GM12865 (cell line): ENCODE measurements around the gene ATP9B.
"Not testable (repeated sequence)": the region's sequence is repeated elsewhere in the genome, so short reads cannot be mapped to it uniquely, and the experiment has no call there.

Experiments used
- DNase-seq: peaks from one replicate; pipeline ENCODE4 v3.0.0; 2010; ENCODE audit warnings: low read depth
- H3K4me3 ChIP-seq: 2 replicates; pipeline ENCODE4 v1.5.1; 2011; ENCODE audit warnings: mild to moderate bottlenecking, low read depth, low read length, control low read depth
- CTCF ChIP-seq: IDR thresholded peaks from 2 replicates; pipeline ENCODE4 v1.5.1; 2011; ENCODE audit warnings: low read length, control low read depth, low read depth, inconsistent platforms; ENCODE audit not compliant: insufficient read depth; ENCODE audit errors: missing control alignments

The ATP9B gene

GRCh38 chr18:79278896-79279295 is 209.7 kb downstream of the ATP9B start:
- no peak for DNase-seq
- no peak for TF ChIP-seq CTCF
- no peak overlapping the region for H3K4me3 ChIP-seq

- H3K4me3 ChIP-seq: no peak overlapping the region
- no peak for DNase-seq
- TF ChIP-seq CTCF: no peak
These were observed 214.1 kb downstream of the ATP9B start for GRCh38 chr18:79283131-79283810.

GRCh38 chr18:79283929-79284328 is 214.7 kb downstream of the ATP9B start:
- DNase-seq: no peak
- H3K4me3 ChIP-seq: no peak overlapping the region
- no peak for TF ChIP-seq CTCF

- H3K4me3 ChIP-seq, DNase-seq: not testable (repeated sequence)
These were observed 216.0 kb downstream of the ATP9B start for GRCh38 chr18:79285191-79285590.

GRCh38 chr18:79290409-79290808 is 221.2 kb downstream of the ATP9B start:
- H3K4me3 ChIP-seq, DNase-seq: not testable (repeated sequence)

- no peak overlapping the region for H3K4me3 ChIP-seq
- TF ChIP-seq CTCF: no peak
- no peak for DNase-seq
These were observed 221.7 kb downstream of the ATP9B start for GRCh38 chr18:79290876-79291275.

GRCh38 chr18:79294235-79294634 is 225.0 kb downstream of the ATP9B start:
- no peak for TF ChIP-seq CTCF
- DNase-seq: no peak
- no peak overlapping the region for H3K4me3 ChIP-seq

GRCh38 chr18:79299272-79299671 is 230.1 kb downstream of the ATP9B start:
- no peak for TF ChIP-seq CTCF
- no peak for DNase-seq

More at GRCh38 chr18:79299272-79299671, 230.1 kb downstream of the ATP9B start:
- H3K4me3 ChIP-seq: no peak overlapping the region
